HCT116 (cell line): ENCODE results near the gene NME9. TPM values are rescaled to one million over a fixed set of nuclear protein-coding genes. Genes with fewer than 3 reads are reported as not detected.

Source experiments
- ATAC-seq: fragments of 200-7000 bp; cut with Tn5 transposase; 2 replicates; pipeline ENCODE4 v1.9.1; 2020; ENCODE audit warnings: mild to moderate bottlenecking, moderate library complexity
- BruUV-seq: library from RNA; stranded (reverse); fragments of 400-500 nt; replicated peaks from 2 replicates; lab custom pipeline; 2021; lab: Mats Ljungman, UMichigan
- CTCF ChIA-PET: fragments of 300-600 bp; sonication (Branson Sonifier 250); formaldehyde crosslinking; loops from one replicate; lab custom pipeline; 2021; ENCODE audit warnings: antibody characterized with exemption; lab: Charles Lee
- POLR2A ChIA-PET: fragments of 300-600, 350-600 bp; sonication (Branson Sonifier 250); formaldehyde crosslinking; loops from one replicate; lab custom pipeline; 2021; ENCODE audit warnings: antibody characterized with exemption; lab: Charles Lee
- RAD21 ChIA-PET, 2 experiments: fragments of 300-600 bp; sonication (Branson Sonifier 250); formaldehyde crosslinking; loops; one replicate each; lab custom pipeline; 2023; ENCODE audit warnings: low total read pairs in 2 of 2; ENCODE audit not compliant: uncharacterized antibody in 2 of 2, unreplicated experiment in 2 of 2, low non-redundant PET in 1 of 2; lab: Charles Lee
- DNase-seq: peaks from one replicate; pipeline ENCODE4 v3.0.0-alpha.2; 2010; ENCODE audit warnings: low read depth, low spot score
- H2AFZ ChIP-seq: fragments of 200-600 bp; shearing (Covaris generic), sonication (generic); 2 replicates; pipeline ENCODE4 v1.6.1; 2017; ENCODE audit warnings: low read depth, mixed run types, mixed read lengths, antibody characterized with exemption, low read length; ENCODE audit not compliant: poor library complexity, severe bottlenecking
- H3K27ac ChIP-seq: 2 replicates; pipeline ENCODE4 v1.5.1; 2012; ENCODE audit warnings: low read depth, low read length
- H3K27me3 ChIP-seq: fragments of 200-600 bp; sonication (generic); 2 replicates; pipeline ENCODE4 v1.6.1; 2016; ENCODE audit warnings: mixed run types, low read length, mixed read lengths; ENCODE audit not compliant: insufficient read depth
- H3K36me3 ChIP-seq, 2 experiments: fragments of 200-500 bp in 1 of 2; fragments of 200-600 bp in 1 of 2; sonication (Bioruptor generic) in 1 of 2; sonication (generic) in 1 of 2; 2 replicates each; pipeline versions ENCODE4 v1.5.1 to v1.6.1; 2014 to 2016; ENCODE audit warnings: low read length in 2 of 2, inconsistent platforms in 1 of 2, mixed read lengths in 1 of 2, mixed run types in 1 of 2; ENCODE audit not compliant: insufficient read depth in 2 of 2, control insufficient read depth in 1 of 2
- H3K4me1 ChIP-seq, 2 experiments: fragments of 200-600 bp in 1 of 2; sonication (generic) in 1 of 2; 2 replicates each; pipeline versions ENCODE4 v1.5.1 to v1.6.1; 2012 to 2017; ENCODE audit warnings: low read length in 2 of 2, inconsistent platforms in 1 of 2, mild to moderate bottlenecking in 1 of 2, mixed read lengths in 1 of 2, mixed run types in 1 of 2, moderate library complexity in 1 of 2; ENCODE audit not compliant: insufficient read depth in 2 of 2, control insufficient read depth in 1 of 2
- H3K4me2 ChIP-seq: fragments of 200-600 bp; sonication (generic); 2 replicates; pipeline ENCODE4 v1.6.1; 2017; ENCODE audit warnings: mixed run types, low read length, mixed read lengths
- H3K4me3 ChIP-seq, 2 experiments: fragments of 200-600 bp in 1 of 2; sonication (generic) in 1 of 2; replicated peaks in 1 of 2; 2 replicates each; pipeline ENCODE4 v1.5.1; 2011 to 2016; ENCODE audit warnings: low read length in 2 of 2, control low read depth in 1 of 2, low read depth in 1 of 2, mild to moderate bottlenecking in 1 of 2, mixed read lengths in 1 of 2, mixed run types in 1 of 2
- H3K79me2 ChIP-seq: fragments of 200-600 bp; sonication (generic); 2 replicates; pipeline ENCODE4 v1.6.1; 2017; ENCODE audit warnings: mild to moderate bottlenecking, mixed run types, low read length, moderate library complexity, mixed read lengths; ENCODE audit not compliant: insufficient read depth
- H3K9ac ChIP-seq: fragments of 200-600 bp; sonication (generic); 2 replicates; pipeline ENCODE4 v1.6.1; 2016; ENCODE audit warnings: low read length, mixed read lengths
- H3K9me2 ChIP-seq: fragments of 200-600 bp; sonication (generic), shearing (Covaris generic); 2 replicates; pipeline ENCODE4 v1.6.1; 2017; ENCODE audit warnings: mixed run types, mild to moderate bottlenecking, moderate library complexity; ENCODE audit not compliant: insufficient read depth
- H3K9me3 ChIP-seq, 2 experiments: fragments of 200-500 bp in 1 of 2; fragments of 200-600 bp in 1 of 2; sonication (Bioruptor generic) in 1 of 2; sonication (generic) in 1 of 2; 2 replicates each; pipeline ENCODE4 v1.6.1; 2014 to 2017; ENCODE audit warnings: low read length in 2 of 2, mixed read lengths in 2 of 2, inconsistent platforms in 1 of 2, low read depth in 1 of 2, mild to moderate bottlenecking in 1 of 2, mixed run types in 1 of 2, moderate library complexity in 1 of 2; ENCODE audit not compliant: control insufficient read depth in 1 of 2, insufficient read depth in 1 of 2
- H4K20me1 ChIP-seq: fragments of 200-600 bp; sonication (generic), shearing (Covaris generic); 2 replicates; pipeline ENCODE4 v1.6.1; 2017; ENCODE audit warnings: mixed run types, mild to moderate bottlenecking, moderate library complexity; ENCODE audit not compliant: insufficient read depth
- FOSL1 ChIP-seq: IDR thresholded peaks from 2 replicates; pipeline ENCODE4 v1.6.1; 2012; ENCODE audit warnings: low read depth
- MAX ChIP-seq: IDR thresholded peaks from 2 replicates; pipeline ENCODE4 v1.6.1; 2012
- POLR2A ChIP-seq: IDR thresholded peaks from 2 replicates; pipeline ENCODE4 v1.7.0; 2011; ENCODE audit warnings: borderline replicate concordance; ENCODE audit not compliant: insufficient read depth, insufficient read length; ENCODE audit errors: extremely low read depth
- POLR2AphosphoS5 ChIP-seq: IDR thresholded peaks from 2 replicates; pipeline ENCODE4 v1.6.1; 2011; ENCODE audit warnings: mild to moderate bottlenecking, low read depth, low read length, moderate library complexity
- SP1 ChIP-seq: IDR thresholded peaks from 2 replicates; pipeline ENCODE4 v1.6.1; 2012; ENCODE audit warnings: low read depth
- SRF ChIP-seq: IDR thresholded peaks from 2 replicates; pipeline ENCODE4 v1.6.1; 2012; ENCODE audit warnings: low read depth
- TCF7L2 ChIP-seq: IDR thresholded peaks from 2 replicates; pipeline ENCODE4 v1.7.0; 2011; ENCODE audit warnings: borderline replicate concordance, inconsistent platforms; ENCODE audit not compliant: insufficient read depth, insufficient read length; ENCODE audit errors: extremely low read depth
- YY1 ChIP-seq: IDR thresholded peaks from 2 replicates; pipeline ENCODE4 v1.6.1; 2011; ENCODE audit warnings: low read length, low read depth, moderate library complexity, mild to moderate bottlenecking; ENCODE audit not compliant: insufficient replicate concordance; ENCODE audit errors: extremely low read depth
- ZBTB33 ChIP-seq: IDR thresholded peaks from 2 replicates; pipeline ENCODE4 v1.6.1; 2011; ENCODE audit warnings: mild to moderate bottlenecking, low read length, moderate library complexity; ENCODE audit not compliant: insufficient replicate concordance; ENCODE audit errors: extremely low read depth
- intact Hi-C: fragments of 100-400 bp; cut with micrococcal nuclease; formaldehyde crosslinking; loops from 2 replicates; pipeline ENCODE4 v1.10.0; 2022
- total RNA-seq: library from RNA; stranded (reverse); gene quantifications from one replicate; pipeline ENCODE4 v1.2.1, GENCODE V29; 2021; ENCODE audit not compliant: unreplicated experiment

NME9 gene
- total RNA-seq, 1 experiment from 2014 or later = 0.79 TPM

- peaks cover 0 to 3% of the 10 kb centered on the region in 2 experiments; a peak in 3 of 4 replicates for H3K36me3 ChIP-seq
- H2AFZ ChIP-seq = no peak overlapping the region
- CTCF ChIA-PET = no interaction called here
- no peak for DNase-seq
- ATAC-seq = no peak
- BruUV-seq = no TSS peak
- no peak overlapping the region for H3K27ac ChIP-seq
- no peaks in the 10 kb centered on the region for H3K79me2 ChIP-seq
- H3K27me3 ChIP-seq = no peaks in the 10 kb centered on the region
- no peak overlapping the region for H3K9ac ChIP-seq
- H3K4me2 ChIP-seq = no peak overlapping the region
- no peaks in the 10 kb centered on the region for H4K20me1 ChIP-seq
- TF ChIP-seq FOSL1 (no peak), SP1 (no peak), POLR2AphosphoS5 (no peak), YY1 (no peak), ZBTB33 (no peak), SRF (no peak), MAX (no peak), POLR2A (no peak), TCF7L2 (no peak)
- RAD21 ChIA-PET = no interaction called here
- intact Hi-C loops = no loop called here
- no peaks in the 10 kb centered on the region for H3K9me2 ChIP-seq
- H3K4me1 ChIP-seq = no peaks in the 10 kb centered on the region
- no peaks in the 10 kb centered on the region for H3K9me3 ChIP-seq
- POLR2A ChIA-PET = no interaction called here
- no peak overlapping the region for H3K4me3 ChIP-seq
These were observed 48.1 kb downstream of the NME9 start for GRCh38 chr3:138281561-138281960.
